ENCODE measurements around the gene KDM4B. TPM values are rescaled to one million over a fixed set of nuclear protein-coding genes. Genes with fewer than 3 reads are reported as not detected.

Gene KDM4B
- total and polyA plus RNA-seq, 9 of the 15 experiments (the other 6 are each of a cell fraction or from before 2014, with no cell fraction given): 0.21 to 29.9 (median 7.3) TPM

GRCh38 chr19:5128936-5129389 is 160.1 kb downstream of the KDM4B start (continued):
- TF ChIP-seq POLR2AphosphoS5 (IDR thresholded peaks at IDR 0.05; ENCODE audit: control insufficient read depth, insufficient read depth, low read depth, low read length) (0 out of 2 replicates have a peak, but pooled peaks have one; percentile 4), POLR2G (IDR thresholded peaks at IDR 0.05; ENCODE audit: low read depth, low read length) (peak; percentile 48), MAZ (CRISPR knock-in tag; conservative IDR thresholded peaks at IDR 0.05 in 1 of 2, IDR thresholded peaks at IDR 0.05 in 1 of 2) (peak in 1 of 2 experiments; percentile 13; a peak in 1 of 4 replicates)

GRCh38 chr19:5129691-5130090 is 160.8 kb downstream of the KDM4B start:
- H3K27me3 ChIP-seq (ENCODE audit: control insufficient read depth in 2 of 2, insufficient read depth in 2 of 2, low read length in 2 of 2): no peaks in the 10 kb centered on the region
- ChIA-PET CTCF (ENCODE audit: low intra/inter-chr PET ratio) (no interaction called here), POLR2A (interaction anchor here (0.6 kb wide), 1 partner anchor 517 kb away, joined by 3 read pairs; no protein-coding TSS in a partner anchor)
- no peak overlapping the region for H3K4me3 ChIP-seq
- FAIRE-seq: no peak
- ATAC-seq: no peak
- H3K4me1 ChIP-seq (replicated peaks in 1 of 2; ENCODE audit: control insufficient read depth in 2 of 2, insufficient read depth in 2 of 2, low read length in 2 of 2): peaks cover 26 to 83% of the 10 kb centered on the region in 2 experiments
- H3K9me3 ChIP-seq (replicated peaks; ENCODE audit: control insufficient read depth, insufficient read depth, low read depth, low read length): no peaks in the 10 kb centered on the region
- TF ChIP-seq MED1 (CRISPR knock-in tag; IDR thresholded peaks at IDR 0.05; ENCODE audit: borderline replicate concordance): no peak
- H3K36me3 ChIP-seq (ENCODE audit: control insufficient read depth, insufficient read depth, low read length): peaks cover 17% of the 10 kb centered on the region; the same call in 1 of the 3 replicates
- DNase-seq (ENCODE audit: extremely low read depth in 1 of 4, low spot score in 3 of 4): no peak
- H2AFZ ChIP-seq (ENCODE audit: low read depth, low read length): no peak overlapping the region
- H3K9ac ChIP-seq (ENCODE audit: insufficient read depth in 1 of 2, low read depth in 2 of 2, low read length in 2 of 2): peak overlapping the region in 1 of 2 experiments; percentile 59; a peak in 1 of 4 replicates
- 84% methylated on average over 3 of the region's 13 CpGs for WGBS (ENCODE audit: insufficient coverage, low coverage, missing lambda C conversion rate)
- no peaks in the 10 kb centered on the region for H3K9me1 ChIP-seq (ENCODE audit: control insufficient read depth, insufficient read depth, low read length)
- BruUV-seq (replicated peaks): no TSS peak
- H3K27ac ChIP-seq (ENCODE audit: extremely low read depth, low read depth, low read length): no peak overlapping the region
- H3K4me2 ChIP-seq (ENCODE audit: insufficient read depth, low read length): no peak overlapping the region
- in situ Hi-C loops (cut with MboI) (no loop called here), intact Hi-C loops (cut with micrococcal nuclease) (no loop called here)
- no peaks in the 10 kb centered on the region for H4K20me1 ChIP-seq (replicated peaks; ENCODE audit: control insufficient read depth, insufficient read depth, low read length)
- no peaks in the 10 kb centered on the region for H3K79me2 ChIP-seq (ENCODE audit: control insufficient read depth, insufficient read depth, low read length)
